ENCODE measurements around the gene SMIM38.
A peak's percentile ranks its signal among the peaks of the same experiment; 100 is the strongest.
"Not testable (repeated sequence)": the region's sequence is repeated elsewhere in the genome, so short reads cannot be mapped to it uniquely, and the experiment has no call there.

SMIM38 gene

GRCh38 chr11:69122630-69123431 is 32.9 kb upstream of the SMIM38 start:
- peak; percentile 60 for DNase-seq

- no peak for DNase-seq
Observed at GRCh38 chr11:69123593-69124545, 31.9 kb upstream of the SMIM38 start.

- DNase-seq, result no peak
Observed at GRCh38 chr11:69125861-69126260, 29.9 kb upstream of the SMIM38 start.

- no peak for DNase-seq
Observed at GRCh38 chr11:69126286-69126685, 29.4 kb upstream of the SMIM38 start.

- peak; percentile 81 for DNase-seq
Observed at GRCh38 chr11:69127081-69127850, 28.5 kb upstream of the SMIM38 start.

GRCh38 chr11:69127884-69128283 is 27.9 kb upstream of the SMIM38 start:
- DNase-seq, result no peak

- no peak for DNase-seq
Observed at GRCh38 chr11:69129053-69129452, 26.7 kb upstream of the SMIM38 start.

GRCh38 chr11:69129647-69130046 is 26.1 kb upstream of the SMIM38 start:
- no peak for DNase-seq

GRCh38 chr11:69130654-69131053 is 25.1 kb upstream of the SMIM38 start:
- DNase-seq, result no peak

GRCh38 chr11:69131121-69131566 is 24.6 kb upstream of the SMIM38 start:
- no peak for DNase-seq

GRCh38 chr11:69131644-69132300 is 24.0 kb upstream of the SMIM38 start:
- DNase-seq, result peak; percentile 79

- no peak for DNase-seq
Observed at GRCh38 chr11:69132301-69132670, 23.4 kb upstream of the SMIM38 start.

GRCh38 chr11:69133251-69133650 is 22.5 kb upstream of the SMIM38 start:
- no peak for DNase-seq

- DNase-seq, result not testable (repeated sequence)
Observed at GRCh38 chr11:69134182-69134581, 21.6 kb upstream of the SMIM38 start.

- no peak for DNase-seq
Observed at GRCh38 chr11:69134957-69135356, 20.8 kb upstream of the SMIM38 start.

- DNase-seq, result no peak
Observed at GRCh38 chr11:69135420-69136363, 20.0 kb upstream of the SMIM38 start.

GRCh38 chr11:69136471-69136870 is 19.3 kb upstream of the SMIM38 start:
- DNase-seq, result no peak

- no peak for DNase-seq
Observed at GRCh38 chr11:69137151-69137844, 18.4 kb upstream of the SMIM38 start.

GRCh38 chr11:69138265-69138664 is 17.5 kb upstream of the SMIM38 start:
- DNase-seq, result no peak

- not testable (repeated sequence) for DNase-seq
Observed at GRCh38 chr11:69140161-69140560, 15.6 kb upstream of the SMIM38 start.

GRCh38 chr11:69140635-69141034 is 15.1 kb upstream of the SMIM38 start:
- DNase-seq, result no peak
